H9 (cell line): ENCODE data around the gene AKAP12. TPM values are rescaled to one million over a fixed set of nuclear protein-coding genes. Genes with fewer than 3 reads are reported as not detected.

Experiments used
- DNase-seq: peaks from one replicate; pipeline ENCODE4 v3.0.0-alpha.2; 2017
- H2AFZ ChIP-seq: one replicate; pipeline ENCODE4 v1.6.1; 2013; ENCODE audit warnings: mild to moderate bottlenecking, low read length, control low read depth, moderate library complexity
- H2AK5ac ChIP-seq: 2 replicates; pipeline ENCODE4 v1.6.1; 2013; ENCODE audit warnings: low read length, control low read depth, mixed read lengths; ENCODE audit not compliant: insufficient read length
- H2BK120ac ChIP-seq: one replicate; pipeline ENCODE4 v1.6.1; 2013; ENCODE audit warnings: low read depth, mild to moderate bottlenecking, low read length, control low read depth, inconsistent platforms; ENCODE audit not compliant: poor library complexity, severe bottlenecking
- H2BK12ac ChIP-seq: 2 replicates; pipeline ENCODE4 v1.6.1; 2013; ENCODE audit warnings: low read length, control low read depth, mixed read lengths, low read depth; ENCODE audit not compliant: insufficient read length
- H2BK15ac ChIP-seq: 2 replicates; pipeline ENCODE4 v1.6.1; 2013; ENCODE audit warnings: low read depth, low read length, control low read depth
- H2BK20ac ChIP-seq: one replicate; pipeline ENCODE4 v1.6.1; 2013; ENCODE audit warnings: low read depth, mild to moderate bottlenecking, low read length, control low read depth, inconsistent platforms; ENCODE audit not compliant: poor library complexity, severe bottlenecking
- H2BK5ac ChIP-seq: 2 replicates; pipeline ENCODE4 v1.6.1; 2013; ENCODE audit warnings: low read length, control low read depth, mixed read lengths; ENCODE audit not compliant: insufficient read length
- H3K14ac ChIP-seq: 2 replicates; pipeline ENCODE4 v1.6.1; 2013; ENCODE audit warnings: low read length, control low read depth; ENCODE audit not compliant: insufficient read depth
- H3K18ac ChIP-seq: 2 replicates; pipeline ENCODE4 v1.6.1; 2013; ENCODE audit warnings: low read depth, mild to moderate bottlenecking, mixed read lengths, low read length, control low read depth; ENCODE audit not compliant: insufficient read length
- H3K23ac ChIP-seq: 2 replicates; pipeline ENCODE4 v1.6.1; 2013; ENCODE audit warnings: low read length, control low read depth, mixed read lengths, low read depth; ENCODE audit not compliant: insufficient read length
- H3K23me2 ChIP-seq: 2 replicates; pipeline ENCODE4 v1.6.1; 2013; ENCODE audit warnings: low read depth, mild to moderate bottlenecking, mixed read lengths, low read length, control low read depth; ENCODE audit not compliant: insufficient read length, poor library complexity, severe bottlenecking
- H3K27ac ChIP-seq: 2 replicates; pipeline ENCODE4 v1.5.1; 2013; ENCODE audit warnings: low read length, control low read depth, mixed read lengths, low read depth; ENCODE audit not compliant: insufficient read length
- H3K27me3 ChIP-seq: 2 replicates; pipeline ENCODE4 v1.6.1; 2013; ENCODE audit warnings: low read length, control low read depth, inconsistent platforms; ENCODE audit not compliant: insufficient read depth
- H3K4ac ChIP-seq: 2 replicates; pipeline ENCODE4 v1.6.1; 2013; ENCODE audit warnings: low read depth, mild to moderate bottlenecking, control low read depth, inconsistent platforms, low read length, moderate library complexity
- H3K4me1 ChIP-seq: 2 replicates; pipeline ENCODE4 v1.6.1; 2013; ENCODE audit warnings: low read length, control low read depth, inconsistent platforms; ENCODE audit not compliant: insufficient read depth
- H3K4me2 ChIP-seq: 2 replicates; pipeline ENCODE4 v1.6.1; 2013; ENCODE audit warnings: low read length, control low read depth, mixed read lengths; ENCODE audit not compliant: insufficient read length, insufficient read depth
- H3K56ac ChIP-seq: 2 replicates; pipeline ENCODE4 v1.6.1; 2013; ENCODE audit warnings: low read depth, mild to moderate bottlenecking, mixed read lengths, low read length, control low read depth; ENCODE audit not compliant: insufficient read length
- H3K79me1 ChIP-seq: 2 replicates; pipeline ENCODE4 v1.6.1; 2013; ENCODE audit warnings: low read depth, mild to moderate bottlenecking, moderate library complexity, low read length, control low read depth, inconsistent platforms; ENCODE audit not compliant: insufficient read depth, poor library complexity, severe bottlenecking
- H3K79me2 ChIP-seq: 2 replicates; pipeline ENCODE4 v1.6.1; 2013; ENCODE audit warnings: low read length, control low read depth, inconsistent platforms; ENCODE audit not compliant: insufficient read depth
- H3K9ac ChIP-seq: 2 replicates; pipeline ENCODE4 v1.6.1; 2013; ENCODE audit warnings: low read length, control low read depth, mixed read lengths; ENCODE audit not compliant: insufficient read length; ENCODE audit errors: extremely low read depth
- H3K9me3 ChIP-seq: one replicate; pipeline ENCODE4 v1.6.1; 2013; ENCODE audit warnings: low read depth, low read length, inconsistent platforms; ENCODE audit not compliant: control insufficient read depth
- H3T11ph ChIP-seq: one replicate; pipeline ENCODE4 v1.6.1; 2013; ENCODE audit warnings: mild to moderate bottlenecking, low read length, control low read depth, inconsistent platforms
- H4K20me1 ChIP-seq: one replicate; pipeline ENCODE4 v1.6.1; 2013; ENCODE audit not compliant: control insufficient read depth, insufficient read length, insufficient read depth
- H4K5ac ChIP-seq: 2 replicates; pipeline ENCODE4 v1.6.1; 2013; ENCODE audit warnings: low read depth, mild to moderate bottlenecking, mixed read lengths, low read length, control low read depth; ENCODE audit not compliant: insufficient read length
- H4K8ac ChIP-seq: replicated peaks from 2 replicates; pipeline ENCODE4 v1.6.1; 2013; ENCODE audit warnings: low read length, control low read depth, mixed read lengths, low read depth; ENCODE audit not compliant: insufficient read length
- H4K91ac ChIP-seq: 2 replicates; pipeline ENCODE4 v1.6.1; 2013; ENCODE audit warnings: low read depth, mild to moderate bottlenecking, moderate library complexity, mixed read lengths, low read length, control low read depth; ENCODE audit not compliant: insufficient read length
- H3K27ac Mint-ChIP-seq, 3 experiments: 2 replicates in 2 of 3; 3 replicates in 1 of 3; pipeline ENCODE4 v1.8.0; 2020 to 2021; ENCODE audit warnings: mixed read lengths in 3 of 3, mild to moderate bottlenecking in 1 of 3, moderate library complexity in 1 of 3
- H3K27me3 Mint-ChIP-seq: 2 replicates; pipeline ENCODE4 v1.8.0; 2021; ENCODE audit warnings: low read depth, mild to moderate bottlenecking, moderate library complexity, mixed read lengths
- H3K36me3 Mint-ChIP-seq, 3 experiments: 2 replicates in 2 of 3; 3 replicates in 1 of 3; pipeline ENCODE4 v1.8.0; 2020 to 2021; ENCODE audit warnings: low read depth in 3 of 3, mixed read lengths in 3 of 3; ENCODE audit not compliant: insufficient read depth in 1 of 3
- H3K4me1 Mint-ChIP-seq, 2 experiments: 2 replicates each; pipeline ENCODE4 v1.8.0; 2020; ENCODE audit warnings: mixed read lengths in 2 of 2
- H3K4me3 Mint-ChIP-seq, 2 experiments: 2 replicates in 1 of 2; 3 replicates in 1 of 2; pipeline ENCODE4 v1.8.0; 2020 to 2021; ENCODE audit warnings: mild to moderate bottlenecking in 2 of 2, mixed read lengths in 2 of 2, moderate library complexity in 1 of 2
- H3K9me3 Mint-ChIP-seq, 2 experiments: 2 replicates in 1 of 2; 3 replicates in 1 of 2; pipeline ENCODE4 v1.8.0; 2020; ENCODE audit warnings: mild to moderate bottlenecking in 2 of 2, mixed read lengths in 2 of 2, moderate library complexity in 1 of 2
- CTCF ChIP-seq: fragments of 200-600 bp; sonication (generic); conservative IDR thresholded peaks from 3 replicates; pipeline ENCODE4 v1.8.0; 2021; ENCODE audit warnings: antibody characterized with exemption, mild to moderate bottlenecking
- WGBS: extraction: QIAGEN DNeasy Blood & Tissue Kit; methylation state at CpG from one replicate; pipeline ENCODE4 v1.1.7; 2013; ENCODE audit warnings: missing lambda C conversion rate, low lambda C conversion rate, mixed read lengths; ENCODE audit not compliant: insufficient read length; ENCODE audit errors: extremely low coverage; 5-methylcytosine and 5-hydroxymethylcytosine counted together
- total RNA-seq: library from RNA; stranded (reverse); gene quantifications from 2 replicates; pipeline ENCODE4 v1.2.1, GENCODE V29; 2021

Gene AKAP12
- total RNA-seq, 1 experiment from 2014 or later = 52.3 TPM

- no peak overlapping the region for H3K23ac ChIP-seq
- H3K79me2 ChIP-seq = peaks cover 7% of the 10 kb centered on the region; the same call in 1 of the 2 replicates
- no peak overlapping the region for H3K4ac ChIP-seq
- peaks cover 9 to 24% (median 22%) of the 10 kb centered on the region in 3 experiments; a peak in 6 of 7 replicates for H3K36me3 Mint-ChIP-seq
- no peaks in the 10 kb centered on the region for H3K9me3 ChIP-seq
- no peak overlapping the region for H3K18ac ChIP-seq
- no peak overlapping the region for H2BK15ac ChIP-seq
- no peak overlapping the region for H4K8ac ChIP-seq
- no peak overlapping the region for H4K5ac ChIP-seq
- no peak overlapping the region for H2BK120ac ChIP-seq
- no peaks in the 10 kb centered on the region for H3K27me3 Mint-ChIP-seq
- H3K14ac ChIP-seq = no peak overlapping the region
- no peak overlapping the region for H2BK12ac ChIP-seq
- H3K9ac ChIP-seq = no peak overlapping the region
- no peak overlapping the region for H3T11ph ChIP-seq
- no peak overlapping the region for H3K4me2 ChIP-seq
- no peak overlapping the region for H2AFZ ChIP-seq
- peaks cover 6% of the 10 kb centered on the region; the same call in 1 of the 2 replicates for H3K4me1 ChIP-seq
- H4K91ac ChIP-seq = no peak overlapping the region
- H3K27ac Mint-ChIP-seq = no peak overlapping the region; a peak in 1 of 7 replicates
- H3K27ac ChIP-seq = no peak overlapping the region
- peaks cover 2% of the 10 kb centered on the region for H3K79me1 ChIP-seq
- no peaks in the 10 kb centered on the region for H4K20me1 ChIP-seq
- TF ChIP-seq CTCF = no peak
- H3K56ac ChIP-seq = no peak overlapping the region
- H2BK20ac ChIP-seq = no peak overlapping the region
- H2BK5ac ChIP-seq = no peak overlapping the region
- H3K23me2 ChIP-seq = no peaks in the 10 kb centered on the region
- peaks cover 23 to 25% of the 10 kb centered on the region in 2 experiments for H3K4me1 Mint-ChIP-seq
- DNase-seq = no peak
- H3K27me3 ChIP-seq = no peaks in the 10 kb centered on the region
- H3K9me3 Mint-ChIP-seq = no peaks in the 10 kb centered on the region
- no peak overlapping the region for H2AK5ac ChIP-seq
- WGBS = no CpG with 5 or more reads among the region's 2 CpGs
- no peak overlapping the region for H3K4me3 Mint-ChIP-seq
These were observed 136.1 kb downstream of the AKAP12 start for GRCh38 chr6:151375833-151376232.
